Activated CD8-positive, alpha-beta memory T cell treated with anti-CD3 and anti-CD28 coated beads for 36 hours (primary cell): ENCODE results near the gene NUP62. TPM values are rescaled to one million over a fixed set of nuclear protein-coding genes. Genes with fewer than 3 reads are reported as not detected.

ENCODE experiments used
- CTCF ChIA-PET: fragments of 350-600 bp; sonication (Branson Sonifier 250); formaldehyde crosslinking; loops from one replicate; lab custom pipeline; 2021; ENCODE audit warnings: antibody characterized with exemption; lab: Charles Lee
- POLR2A ChIA-PET: fragments of 350-600 bp; sonication (Branson Sonifier 250); formaldehyde crosslinking; loops from one replicate; lab custom pipeline; 2021; ENCODE audit warnings: antibody characterized with exemption; lab: Charles Lee
- total RNA-seq, 2 experiments: library from RNA; stranded (reverse); gene quantifications; one replicate each; pipeline ENCODE4 v1.2.3, GENCODE V29; 2021

NUP62 gene
- total RNA-seq, 2 experiments from 2014 or later, result 206 to 216 TPM

GRCh38 chr19:49877879-49878743 is 51.2 kb downstream of the NUP62 start:
- ChIA-PET CTCF (no interaction called here), POLR2A (interaction anchor here (0.8 kb wide), 1 partner anchor 51 kb away, joined by 8 read pairs; the partner anchor contains the start of genes ATF5 and NUP62)

GRCh38 chr19:49877020-49877878 is 52.1 kb downstream of the NUP62 start, which contains the start of the genes AKT1S1 and TBC1D17:
Gene AKT1S1 (minus strand): TSS chr19:49877355. CDS start chr19:49873295, 4,060 bp downstream.
Gene TBC1D17 (plus strand): TSS chr19:49877702. CDS start chr19:49877724, 22 bp downstream.
- ChIA-PET POLR2A (interaction anchor here (0.8 to 1.0 kb wide), 3 partner anchors 20 to 201 kb away, joined by 3 to 8 read pairs (median 3); partner anchors contain the start of genes ATF5, NUP62 and PRMT1), CTCF (interaction anchor here (2.5 kb wide), 1 partner anchor 13 kb away, joined by 11 read pairs; no protein-coding TSS in a partner anchor)

GRCh38 chr19:49876422-49877019 is 52.8 kb downstream of the NUP62 start:
- POLR2A ChIA-PET, result interaction anchor here (0.5 to 1.0 kb wide), 4 partner anchors 10 to 1408 kb away, joined by 3 read pairs; partner anchors contain the start of gene PRMT1
- CTCF ChIA-PET, result interaction anchor here (2.5 kb wide), 1 partner anchor 14 kb away, joined by 11 read pairs; no protein-coding TSS in a partner anchor

- POLR2A ChIA-PET, result interaction anchor here (0.5 to 0.7 kb wide), 2 partner anchors 9 to 1408 kb away, joined by 3 read pairs; no protein-coding TSS in a partner anchor
Measured at GRCh38 chr19:49875857-49876421, 53.4 kb downstream of the NUP62 start.

GRCh38 chr19:49875177-49875576 is 54.1 kb downstream of the NUP62 start:
- CTCF ChIA-PET, result interaction anchor here (0.9 to 2.5 kb wide), 2 partner anchors 13 to 15 kb away, joined by 3 to 11 read pairs; no protein-coding TSS in a partner anchor
- POLR2A ChIA-PET, result no interaction called here

More at GRCh38 chr19:49875857-49876421, 53.4 kb downstream of the NUP62 start:
- CTCF ChIA-PET, result interaction anchor here (2.5 kb wide), 1 partner anchor 14 kb away, joined by 11 read pairs; no protein-coding TSS in a partner anchor

- ChIA-PET POLR2A (no interaction called here), CTCF (interaction anchor here (0.9 kb wide), 1 partner anchor 12 kb away, joined by 3 read pairs; no protein-coding TSS in a partner anchor)
Measured at GRCh38 chr19:49874503-49875157, 54.7 kb downstream of the NUP62 start.

- CTCF ChIA-PET, result no interaction called here
- POLR2A ChIA-PET, result no interaction called here
Measured at GRCh38 chr19:49873834-49874233, 55.5 kb downstream of the NUP62 start.

GRCh38 chr19:49873129-49873521 is 56.2 kb downstream of the NUP62 start:
- POLR2A ChIA-PET, result no interaction called here
- CTCF ChIA-PET, result interaction anchor here (0.9 kb wide), 1 partner anchor 17 kb away, joined by 3 read pairs; no protein-coding TSS in a partner anchor

GRCh38 chr19:49872245-49873128 is 56.8 kb downstream of the NUP62 start:
- CTCF ChIA-PET, result interaction anchor here (0.9 kb wide), 1 partner anchor 18 kb away, joined by 3 read pairs; no protein-coding TSS in a partner anchor
- POLR2A ChIA-PET, result no interaction called here

GRCh38 chr19:49871349-49871985 is 57.8 kb downstream of the NUP62 start:
- POLR2A ChIA-PET, result no interaction called here
- CTCF ChIA-PET, result no interaction called here

- ChIA-PET CTCF (interaction anchor here (0.5 kb wide), 1 partner anchor 17 kb away, joined by 3 read pairs; no protein-coding TSS in a partner anchor), POLR2A (no interaction called here)
Measured at GRCh38 chr19:49870309-49870901, 58.9 kb downstream of the NUP62 start.

- ChIA-PET CTCF (interaction anchor here (0.5 to 1.2 kb wide), 4 partner anchors 17 to 60 kb away, joined by 3 to 5 read pairs (median 3); partner anchors contain the start of genes ATF5, NUP62 and PTOV1), POLR2A (interaction anchor here (0.9 to 1.2 kb wide), 4 partner anchors 15 to 21 kb away, joined by 3 to 5 read pairs (median 3); partner anchors contain the start of gene PTOV1)
Measured at GRCh38 chr19:49869484-49870308, 59.6 kb downstream of the NUP62 start.

GRCh38 chr19:49869009-49869483 is 60.3 kb downstream of the NUP62 start:
- ChIA-PET POLR2A (interaction anchor here (0.6 to 1.2 kb wide), 5 partner anchors 15 to 21 kb away, joined by 3 to 5 read pairs (median 3); partner anchors contain the start of gene PTOV1), CTCF (interaction anchor here (1.0 to 1.2 kb wide), 3 partner anchors 18 to 60 kb away, joined by 3 to 5 read pairs (median 3); partner anchors contain the start of genes ATF5, NUP62 and PTOV1)
